GM12874 (cell line): ENCODE data around the gene HID1.

Experiments
- TF ChIP-seq, protein P1 (sequence below): IDR thresholded peaks from 2 replicates; pipeline ENCODE4 v1.5.1; 2011; ENCODE audit warnings: low read depth, mild to moderate bottlenecking, control low read depth, low read length, moderate library complexity; ENCODE audit not compliant: insufficient read depth

Gene HID1

DNA sequence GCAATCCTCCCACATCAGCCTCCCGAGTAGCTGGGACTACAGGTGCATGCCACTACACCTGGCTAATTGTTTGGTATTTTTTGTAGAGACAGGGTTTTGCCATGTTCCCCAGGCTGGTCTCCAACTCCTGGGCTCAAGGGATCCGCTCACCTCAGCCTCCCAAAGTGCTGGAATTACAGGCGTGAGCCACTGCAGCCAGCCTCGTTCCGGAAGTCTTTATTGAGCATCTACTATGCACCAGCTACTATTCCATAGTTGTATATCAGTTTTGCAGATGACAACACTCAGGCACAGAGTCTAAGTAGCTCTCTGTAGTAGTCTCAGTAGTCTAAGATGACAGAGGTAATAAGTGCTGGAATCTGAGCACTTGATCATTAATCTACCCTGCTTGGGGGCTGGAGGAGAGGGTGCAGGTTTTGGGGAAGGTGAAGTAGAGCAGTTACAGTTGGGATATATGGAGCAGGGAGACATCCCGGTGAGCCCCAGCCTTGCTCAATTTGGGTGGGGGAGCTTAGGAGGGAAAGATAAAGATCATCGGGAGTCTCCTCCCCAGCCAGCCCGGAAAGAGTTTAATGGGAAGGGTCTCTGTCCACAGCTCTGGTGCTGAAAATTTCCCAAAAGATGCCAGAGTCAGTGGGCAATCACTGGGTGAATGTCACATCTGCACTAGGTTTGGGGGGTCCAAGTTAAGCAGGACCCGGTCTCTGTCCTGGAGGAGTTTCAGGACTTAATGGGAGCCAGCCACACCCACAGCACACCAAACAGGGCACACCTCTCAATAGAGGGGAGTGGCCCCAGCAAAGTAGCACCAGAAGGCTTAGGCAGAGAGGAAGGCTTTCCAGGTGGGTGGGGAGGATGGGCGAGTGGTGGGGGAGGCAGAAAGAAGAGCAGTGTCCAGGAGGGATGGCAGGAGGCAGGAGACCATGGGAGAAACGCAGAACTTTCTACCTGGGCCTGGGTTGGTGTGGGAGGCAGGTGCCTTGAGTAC, 35.2 kb downstream of the HID1 start:
- TF ChIP-seq, protein P1, sequence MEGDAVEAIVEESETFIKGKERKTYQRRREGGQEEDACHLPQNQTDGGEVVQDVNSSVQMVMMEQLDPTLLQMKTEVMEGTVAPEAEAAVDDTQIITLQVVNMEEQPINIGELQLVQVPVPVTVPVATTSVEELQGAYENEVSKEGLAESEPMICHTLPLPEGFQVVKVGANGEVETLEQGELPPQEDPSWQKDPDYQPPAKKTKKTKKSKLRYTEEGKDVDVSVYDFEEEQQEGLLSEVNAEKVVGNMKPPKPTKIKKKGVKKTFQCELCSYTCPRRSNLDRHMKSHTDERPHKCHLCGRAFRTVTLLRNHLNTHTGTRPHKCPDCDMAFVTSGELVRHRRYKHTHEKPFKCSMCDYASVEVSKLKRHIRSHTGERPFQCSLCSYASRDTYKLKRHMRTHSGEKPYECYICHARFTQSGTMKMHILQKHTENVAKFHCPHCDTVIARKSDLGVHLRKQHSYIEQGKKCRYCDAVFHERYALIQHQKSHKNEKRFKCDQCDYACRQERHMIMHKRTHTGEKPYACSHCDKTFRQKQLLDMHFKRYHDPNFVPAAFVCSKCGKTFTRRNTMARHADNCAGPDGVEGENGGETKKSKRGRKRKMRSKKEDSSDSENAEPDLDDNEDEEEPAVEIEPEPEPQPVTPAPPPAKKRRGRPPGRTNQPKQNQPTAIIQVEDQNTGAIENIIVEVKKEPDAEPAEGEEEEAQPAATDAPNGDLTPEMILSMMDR = no peak

DNA sequence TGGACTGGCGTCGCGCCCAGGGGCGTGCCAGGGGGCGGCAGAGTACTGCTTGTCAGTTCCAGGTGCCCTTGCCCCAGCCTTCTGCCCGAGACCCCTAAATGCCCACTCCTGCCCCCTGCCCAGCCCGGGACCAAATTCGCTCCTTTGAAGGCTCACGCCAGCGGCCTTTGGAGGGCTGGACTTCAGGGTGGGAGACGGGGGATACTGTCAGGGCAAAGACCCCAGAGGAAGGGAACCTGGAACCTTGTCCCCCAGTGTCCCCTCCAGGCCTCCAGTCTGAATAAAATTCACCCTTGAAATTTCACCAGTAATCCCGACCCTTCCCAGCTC, 36.1 kb downstream of the HID1 start:
- TF ChIP-seq, protein P1 = no peak

DNA sequence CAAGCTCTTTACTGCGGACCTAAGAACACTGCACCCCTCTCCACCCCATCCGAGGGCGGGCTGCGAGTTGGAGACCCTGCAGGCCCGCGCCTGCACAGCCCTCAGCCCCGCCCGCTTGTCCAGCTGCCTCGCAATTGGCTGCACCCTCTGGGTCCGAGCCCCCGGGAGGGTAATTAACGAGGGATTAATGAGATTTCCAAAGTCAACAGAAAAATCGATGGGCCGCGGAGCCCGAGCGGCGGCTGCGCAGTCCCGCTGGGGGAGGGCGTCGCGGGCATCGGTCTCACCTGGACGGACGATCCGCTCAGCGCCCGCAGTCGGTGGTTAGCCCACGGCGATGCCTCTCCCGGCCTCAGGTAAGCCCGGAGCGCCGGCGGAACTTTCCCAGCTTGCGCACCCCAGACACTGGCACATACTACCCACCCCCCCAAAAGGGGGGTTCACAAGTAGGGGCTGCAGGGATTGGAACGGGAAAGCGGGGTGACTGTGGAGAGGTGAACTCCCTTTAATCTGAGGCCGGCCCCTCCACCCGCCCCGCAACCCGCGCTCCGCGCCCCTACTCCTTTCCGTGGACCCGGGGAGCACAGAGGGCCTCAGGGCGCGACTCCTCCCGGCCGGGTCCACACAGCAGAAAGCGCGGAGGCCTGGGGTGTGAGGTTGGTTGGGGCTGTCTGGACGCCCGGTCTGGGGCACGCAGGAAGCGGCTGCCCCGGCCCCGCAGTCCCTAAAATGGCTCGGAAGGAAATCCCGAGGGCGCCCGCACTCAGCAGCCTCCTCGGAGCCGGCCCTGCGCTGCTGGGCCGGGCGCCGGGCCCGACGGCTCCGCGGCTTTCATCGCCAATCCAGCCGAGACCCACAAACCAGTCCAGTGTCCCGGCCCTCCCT, 36.7 kb downstream of the HID1 start, which contains the start of gene OTOP3:
OTOP3 (plus strand) TSS at position 314 of the 885 bp plus-strand sequence; CDS start at position 338, 24 bp downstream.
- TF ChIP-seq, protein P1 = no peak

DNA sequence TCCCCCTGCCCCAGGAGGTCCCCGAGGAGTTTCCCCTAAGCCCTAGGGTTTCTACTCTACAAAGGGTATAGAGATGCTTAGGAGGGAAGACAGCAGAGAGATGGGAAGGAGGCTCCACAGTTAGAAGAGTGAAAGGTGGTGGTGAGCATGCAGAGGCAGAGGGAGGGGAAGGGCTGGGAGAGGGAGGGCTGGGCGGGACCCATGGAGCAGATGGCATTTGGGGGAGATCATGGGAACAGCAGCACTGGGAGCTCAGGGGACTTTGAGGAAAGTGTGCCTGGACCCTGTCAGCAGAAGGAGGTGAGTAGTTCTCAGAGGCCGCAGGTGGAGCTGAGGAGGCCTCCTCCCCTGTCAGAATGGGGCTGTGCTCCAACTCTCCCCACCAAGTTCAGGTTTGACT, 37.5 kb downstream of the HID1 start:
- TF ChIP-seq, protein P1 = no peak

DNA sequence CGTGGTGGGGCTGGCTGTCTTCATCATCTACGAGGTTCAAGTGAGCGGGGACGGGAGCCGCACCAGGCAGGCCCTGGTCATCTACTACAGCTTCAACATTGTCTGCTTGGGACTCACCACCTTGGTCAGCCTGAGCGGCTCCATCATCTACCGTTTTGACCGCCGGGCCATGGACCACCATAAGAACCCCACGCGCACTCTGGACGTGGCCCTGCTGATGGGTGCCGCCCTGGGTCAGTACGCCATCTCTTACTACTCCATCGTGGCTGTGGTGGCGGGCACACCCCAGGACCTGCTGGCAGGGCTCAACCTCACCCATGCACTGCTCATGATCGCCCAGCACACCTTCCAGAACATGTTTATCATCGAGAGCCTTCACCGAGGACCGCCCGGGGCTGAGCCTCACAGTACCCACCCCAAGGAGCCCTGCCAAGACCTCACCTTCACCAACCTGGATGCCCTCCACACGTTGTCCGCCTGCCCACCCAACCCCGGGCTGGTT, 42.0 kb downstream of the HID1 start:
- TF ChIP-seq, protein P1 = no peak

DNA sequence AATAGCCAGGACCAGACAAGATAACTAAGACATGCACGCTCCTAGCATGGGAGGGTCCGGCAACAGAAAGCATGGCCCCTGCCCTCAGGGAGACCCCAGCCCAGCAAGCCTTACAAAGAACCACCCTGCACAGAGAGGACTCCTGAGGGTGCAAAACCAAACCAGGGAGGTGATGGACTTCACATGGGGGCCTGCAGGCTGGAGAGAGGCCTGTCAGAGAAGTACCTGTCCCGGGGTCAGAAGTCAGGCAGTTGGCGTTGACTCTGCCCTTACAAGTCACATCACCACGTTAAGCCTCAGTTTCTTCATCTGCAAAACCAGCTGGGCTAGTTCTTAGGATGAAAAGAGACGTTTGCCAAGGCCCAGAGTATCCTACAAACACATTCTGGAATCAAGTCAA, 43.8 kb downstream of the HID1 start:
- TF ChIP-seq, protein P1 = no peak

DNA sequence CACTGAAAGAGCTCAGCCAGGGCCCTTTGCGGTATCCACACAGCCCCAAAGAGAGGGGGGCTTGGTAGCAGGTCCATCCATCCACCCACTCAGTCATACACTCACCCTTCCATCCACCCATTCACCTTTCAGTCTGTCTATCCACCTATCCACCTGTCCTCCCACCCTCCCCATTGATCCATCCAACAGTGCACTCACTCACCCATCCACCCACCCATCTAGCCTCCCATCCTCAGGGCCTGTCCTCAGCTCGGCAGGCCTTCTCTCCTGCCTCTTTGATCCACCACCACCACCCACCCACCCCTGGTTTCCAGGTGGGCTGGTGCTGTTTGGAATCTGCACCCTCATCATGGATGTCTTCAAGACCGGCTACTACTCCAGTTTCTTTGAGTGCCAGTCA, 47.3 kb downstream of the HID1 start:
- TF ChIP-seq, protein P1 = no peak
